Endothelial cell of umbilical vein (primary cell): ENCODE measurements around the gene KLF17. TPM values are rescaled to one million over a fixed set of nuclear protein-coding genes. Genes with fewer than 3 reads are reported as not detected.

Experiments used
- BruUV-seq: library from RNA; stranded (reverse); fragments of 400-500 nt; replicated peaks from 2 replicates; lab custom pipeline; 2021; lab: Mats Ljungman, UMichigan
- CTCF ChIA-PET: fragments of 300-600, 350-600 bp; sonication (Branson Sonifier 250); formaldehyde crosslinking; loops from one replicate; lab custom pipeline; 2021; ENCODE audit warnings: antibody characterized with exemption, inconsistent platforms; lab: Charles Lee
- POLR2A ChIA-PET: fragments of 300-600, 350-600 bp; sonication (Branson Sonifier 250); formaldehyde crosslinking; loops from one replicate; lab custom pipeline; 2021; ENCODE audit warnings: antibody characterized with exemption, inconsistent platforms; lab: Charles Lee
- DNase-seq: peaks from one replicate; pipeline ENCODE4 v3.0.0-alpha.2; 2011; ENCODE audit warnings: low read depth, low spot score
- FAIRE-seq: peaks from 2 replicates; lab custom pipeline; 2011; peaks lifted over from hg19 to GRCh38; lab: Jason Lieb, UNC
- H2AFZ ChIP-seq: 2 replicates; pipeline ENCODE4 v1.6.0; 2012; ENCODE audit warnings: low read depth, low read length, control low read depth, inconsistent platforms
- H3K27ac ChIP-seq: 2 replicates; pipeline ENCODE4 v1.5.1; 2011; ENCODE audit warnings: low read depth, mild to moderate bottlenecking, control low read depth, low read length, moderate library complexity; ENCODE audit not compliant: insufficient read depth
- H3K27me3 ChIP-seq, 2 experiments: 2 replicates each; pipeline versions ENCODE4 v1.6.0 to v1.6.1; 2011; ENCODE audit warnings: low read length in 2 of 2, mixed read lengths in 1 of 2; ENCODE audit not compliant: control insufficient read depth in 2 of 2, insufficient read depth in 2 of 2
- H3K36me3 ChIP-seq, 2 experiments: 2 replicates in 1 of 2; 3 replicates in 1 of 2; pipeline ENCODE4 v1.5.1; 2011; ENCODE audit warnings: low read length in 2 of 2, mild to moderate bottlenecking in 1 of 2, moderate library complexity in 1 of 2; ENCODE audit not compliant: control insufficient read depth in 2 of 2, insufficient read depth in 2 of 2; ENCODE audit errors: extremely low read depth in 1 of 2
- H3K4me1 ChIP-seq: 3 replicates; pipeline ENCODE4 v1.5.1; 2011; ENCODE audit warnings: mild to moderate bottlenecking, low read length; ENCODE audit not compliant: control insufficient read depth, insufficient read depth; ENCODE audit errors: extremely low read depth
- H3K4me2 ChIP-seq: 2 replicates; pipeline ENCODE4 v1.6.1; 2011; ENCODE audit warnings: low read length, control low read depth, mixed read lengths; ENCODE audit not compliant: insufficient read depth
- H3K4me3 ChIP-seq, 3 experiments: fragments of 200-600 bp in 1 of 3; sonication (generic), shearing (Covaris generic) in 1 of 3; replicated peaks in 1 of 3; 2 replicates each; pipeline ENCODE4 v1.5.1; 2011 to 2016; ENCODE audit warnings: control low read depth in 3 of 3, low read length in 3 of 3, mild to moderate bottlenecking in 2 of 3, inconsistent platforms in 1 of 3, low read depth in 1 of 3, moderate library complexity in 1 of 3; ENCODE audit not compliant: insufficient read depth in 1 of 3
- H3K79me2 ChIP-seq: 2 replicates; pipeline ENCODE4 v1.6.0; 2012; ENCODE audit warnings: low read length, inconsistent platforms; ENCODE audit not compliant: control insufficient read depth, insufficient read depth
- H3K9ac ChIP-seq: replicated peaks from 2 replicates; pipeline ENCODE3; 2011; ENCODE audit warnings: low read length, control low read depth; ENCODE audit not compliant: insufficient read depth; ENCODE audit errors: extremely low read depth
- H3K9me1 ChIP-seq: replicated peaks from 3 replicates; pipeline ENCODE4 v1.6.0; 2011; ENCODE audit warnings: mild to moderate bottlenecking, low read length; ENCODE audit not compliant: control insufficient read depth, insufficient read depth; ENCODE audit errors: extremely low read depth
- H3K9me3 ChIP-seq: replicated peaks from 2 replicates; pipeline ENCODE4 v1.5.1; 2012; ENCODE audit warnings: low read length, inconsistent platforms; ENCODE audit not compliant: control insufficient read depth, insufficient read depth
- H4K20me1 ChIP-seq: replicated peaks from 2 replicates; pipeline ENCODE3; 2011; ENCODE audit warnings: mild to moderate bottlenecking, low read length; ENCODE audit not compliant: control insufficient read depth, insufficient read depth; ENCODE audit errors: extremely low read depth
- EZH2 ChIP-seq: IDR thresholded peaks from 2 replicates; pipeline ENCODE4 v1.6.1; 2012; ENCODE audit warnings: borderline replicate concordance, low read depth, mild to moderate bottlenecking, moderate library complexity, low read length, inconsistent platforms; ENCODE audit not compliant: severe bottlenecking
- FOS ChIP-seq: IDR thresholded peaks from 2 replicates; pipeline ENCODE4 v1.6.1; 2011; ENCODE audit warnings: mild to moderate bottlenecking, low read length, moderate library complexity, borderline replicate concordance; ENCODE audit not compliant: insufficient read depth
- GATA2 ChIP-seq: IDR thresholded peaks from 2 replicates; pipeline ENCODE4 v1.7.0; 2011; ENCODE audit warnings: low read depth, mild to moderate bottlenecking, moderate library complexity, mixed read lengths, low read length; ENCODE audit not compliant: insufficient read length, insufficient read depth
- JUN ChIP-seq: IDR thresholded peaks from 2 replicates; pipeline ENCODE4 v1.6.1; 2011; ENCODE audit warnings: borderline replicate concordance, low read depth; ENCODE audit not compliant: insufficient read length, insufficient read depth
- MYC ChIP-seq: IDR thresholded peaks from one replicate; pipeline ENCODE4 v1.6.1; 2011; ENCODE audit warnings: mild to moderate bottlenecking, low read depth, low read length
- POLR2A ChIP-seq: IDR thresholded peaks from 2 replicates; pipeline ENCODE4 v1.6.1; 2012; ENCODE audit warnings: low read depth, mild to moderate bottlenecking, control low read depth, low read length
- POLR2AphosphoS5 ChIP-seq: IDR thresholded peaks from 2 replicates; pipeline ENCODE4 v1.6.1; 2012; ENCODE audit warnings: low read depth, mild to moderate bottlenecking, control low read depth, low read length, moderate library complexity; ENCODE audit not compliant: insufficient read depth
- dilution Hi-C: fragments of 300-500 bp; cut with MboI; formaldehyde crosslinking; loops from one replicate; pipeline ENCODE4 v1.15.0; 2019; ENCODE audit warnings: low sequenced_read_pairs; ENCODE audit not compliant: extremely low pct_ligation_motif_present
- intact Hi-C: fragments of 100-400 bp; cut with micrococcal nuclease; formaldehyde crosslinking; loops from one replicate; pipeline ENCODE4 v1.10.0; 2022
- polyA plus RNA-seq, 4 experiments: library from polyadenylated mRNA; depleted of rRNA in 3 of 4; stranded (reverse) in 3 of 4; unstranded in 1 of 4; fragments of >200 nt; gene quantifications; 2 replicates each; pipeline versions ENCODE4 v1.2.1 to v1.2.3, GENCODE V29; 2011 to 2012; ENCODE audit warnings: missing spikeins in 1 of 4
- total RNA-seq: library from RNA; stranded (reverse); gene quantifications from 2 replicates; pipeline ENCODE4 v1.2.3, GENCODE V29; 2021
- TF ChIP-seq, protein P1 (sequence below): IDR thresholded peaks from 2 replicates; pipeline ENCODE4 v1.6.1; 2011; ENCODE audit not compliant: insufficient read depth, insufficient read length
- TF ChIP-seq, protein P2 (sequence below), 2 donors: IDR thresholded peaks; 1 replicate in 1 of 2; 2 replicates in 1 of 2; pipeline ENCODE4 v1.5.1; 2011; ENCODE audit warnings: low read length in 2 of 2, mild to moderate bottlenecking in 2 of 2, moderate library complexity in 2 of 2, control low read depth in 1 of 2, inconsistent platforms in 1 of 2, low read depth in 1 of 2; ENCODE audit not compliant: insufficient read depth in 1 of 2; ENCODE audit errors: extremely low read depth in 1 of 2

Gene KLF17
- total and polyA plus RNA-seq, 2 donors (not counting 3 experiments of a cell fraction or from before 2014, with no cell fraction given), result not detected

DNA sequence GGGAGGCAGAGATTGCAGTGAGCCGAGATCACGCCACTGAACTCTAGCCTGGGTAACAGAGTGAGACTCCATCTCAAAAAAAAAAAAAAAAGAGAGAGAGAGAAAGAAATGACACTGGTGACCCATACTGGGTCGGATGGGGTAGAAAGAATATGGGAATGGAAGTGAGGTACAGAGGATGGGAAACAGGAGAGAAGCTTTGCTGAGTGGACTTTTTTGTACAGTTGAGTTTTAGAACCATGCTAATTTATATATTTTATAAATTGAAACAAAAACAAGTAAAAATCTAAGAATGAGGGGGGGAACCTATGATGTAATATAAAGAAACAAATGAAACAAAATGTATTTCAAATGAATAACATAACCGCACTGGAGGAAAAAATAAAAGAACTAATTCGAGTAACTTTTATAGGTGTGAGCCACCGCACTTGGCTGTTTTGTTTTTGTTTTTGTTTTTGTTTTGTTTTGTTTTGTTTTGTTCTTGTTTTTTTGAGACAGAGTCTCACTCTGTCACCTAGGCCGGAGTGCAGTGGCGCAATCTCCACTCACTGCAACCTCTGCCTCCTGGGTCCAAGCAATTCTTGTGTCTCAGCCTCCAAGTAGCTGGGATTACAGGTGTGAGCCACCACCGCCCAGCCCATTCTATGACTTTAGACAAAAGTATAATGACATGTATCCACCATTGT, 18.3 kb upstream of the KLF17 start:
- no peaks in the 10 kb centered on the region for H3K79me2 ChIP-seq
- FAIRE-seq (no peak), DNase-seq (no peak)
- no peak overlapping the region for H3K9ac ChIP-seq
- no peak overlapping the region for H2AFZ ChIP-seq
- no peak overlapping the region for H3K27ac ChIP-seq
- ChIA-PET POLR2A (no interaction called here), CTCF (no interaction called here)
- no peaks in the 10 kb centered on the region for H3K9me1 ChIP-seq
- intact Hi-C loops (no loop called here), dilution Hi-C loops (no loop called here)
- no peaks in the 10 kb centered on the region for H3K4me1 ChIP-seq
- no peaks in the 10 kb centered on the region for H3K9me3 ChIP-seq
- BruUV-seq, result no TSS peak
- no peaks in the 10 kb centered on the region for H3K27me3 ChIP-seq
- no peaks in the 10 kb centered on the region for H3K36me3 ChIP-seq
- no peak overlapping the region for H3K4me2 ChIP-seq
- TF ChIP-seq, protein P1, sequence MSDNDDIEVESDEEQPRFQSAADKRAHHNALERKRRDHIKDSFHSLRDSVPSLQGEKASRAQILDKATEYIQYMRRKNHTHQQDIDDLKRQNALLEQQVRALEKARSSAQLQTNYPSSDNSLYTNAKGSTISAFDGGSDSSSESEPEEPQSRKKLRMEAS, result no peak
- no peak for TF ChIP-seq GATA2
- TF ChIP-seq JUN, result no peak
- TF ChIP-seq, protein P2, sequence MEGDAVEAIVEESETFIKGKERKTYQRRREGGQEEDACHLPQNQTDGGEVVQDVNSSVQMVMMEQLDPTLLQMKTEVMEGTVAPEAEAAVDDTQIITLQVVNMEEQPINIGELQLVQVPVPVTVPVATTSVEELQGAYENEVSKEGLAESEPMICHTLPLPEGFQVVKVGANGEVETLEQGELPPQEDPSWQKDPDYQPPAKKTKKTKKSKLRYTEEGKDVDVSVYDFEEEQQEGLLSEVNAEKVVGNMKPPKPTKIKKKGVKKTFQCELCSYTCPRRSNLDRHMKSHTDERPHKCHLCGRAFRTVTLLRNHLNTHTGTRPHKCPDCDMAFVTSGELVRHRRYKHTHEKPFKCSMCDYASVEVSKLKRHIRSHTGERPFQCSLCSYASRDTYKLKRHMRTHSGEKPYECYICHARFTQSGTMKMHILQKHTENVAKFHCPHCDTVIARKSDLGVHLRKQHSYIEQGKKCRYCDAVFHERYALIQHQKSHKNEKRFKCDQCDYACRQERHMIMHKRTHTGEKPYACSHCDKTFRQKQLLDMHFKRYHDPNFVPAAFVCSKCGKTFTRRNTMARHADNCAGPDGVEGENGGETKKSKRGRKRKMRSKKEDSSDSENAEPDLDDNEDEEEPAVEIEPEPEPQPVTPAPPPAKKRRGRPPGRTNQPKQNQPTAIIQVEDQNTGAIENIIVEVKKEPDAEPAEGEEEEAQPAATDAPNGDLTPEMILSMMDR (IDR thresholded peaks at IDR 0.05; ENCODE audit: extremely low read depth in 1 of 2, insufficient read depth in 1 of 2, low read depth in 1 of 2, low read length in 2 of 2), result no peak
- TF ChIP-seq POLR2AphosphoS5, result no peak
- TF ChIP-seq FOS, result no peak
- TF ChIP-seq MYC, result no peak
- no peak for TF ChIP-seq EZH2
- no peak for TF ChIP-seq POLR2A
- H4K20me1 ChIP-seq, result no peaks in the 10 kb centered on the region
- H3K4me3 ChIP-seq, result no peak overlapping the region
